NCI-H226 (cell line): ENCODE measurements around the gene CRELD2.
"Not testable (repeated sequence)": the region's sequence is repeated elsewhere in the genome, so short reads cannot be mapped to it uniquely, and the experiment has no call there.

Experiments
- DNase-seq: peaks from one replicate; pipeline ENCODE4 v3.0.0-alpha.2; 2015

Gene CRELD2

DNA sequence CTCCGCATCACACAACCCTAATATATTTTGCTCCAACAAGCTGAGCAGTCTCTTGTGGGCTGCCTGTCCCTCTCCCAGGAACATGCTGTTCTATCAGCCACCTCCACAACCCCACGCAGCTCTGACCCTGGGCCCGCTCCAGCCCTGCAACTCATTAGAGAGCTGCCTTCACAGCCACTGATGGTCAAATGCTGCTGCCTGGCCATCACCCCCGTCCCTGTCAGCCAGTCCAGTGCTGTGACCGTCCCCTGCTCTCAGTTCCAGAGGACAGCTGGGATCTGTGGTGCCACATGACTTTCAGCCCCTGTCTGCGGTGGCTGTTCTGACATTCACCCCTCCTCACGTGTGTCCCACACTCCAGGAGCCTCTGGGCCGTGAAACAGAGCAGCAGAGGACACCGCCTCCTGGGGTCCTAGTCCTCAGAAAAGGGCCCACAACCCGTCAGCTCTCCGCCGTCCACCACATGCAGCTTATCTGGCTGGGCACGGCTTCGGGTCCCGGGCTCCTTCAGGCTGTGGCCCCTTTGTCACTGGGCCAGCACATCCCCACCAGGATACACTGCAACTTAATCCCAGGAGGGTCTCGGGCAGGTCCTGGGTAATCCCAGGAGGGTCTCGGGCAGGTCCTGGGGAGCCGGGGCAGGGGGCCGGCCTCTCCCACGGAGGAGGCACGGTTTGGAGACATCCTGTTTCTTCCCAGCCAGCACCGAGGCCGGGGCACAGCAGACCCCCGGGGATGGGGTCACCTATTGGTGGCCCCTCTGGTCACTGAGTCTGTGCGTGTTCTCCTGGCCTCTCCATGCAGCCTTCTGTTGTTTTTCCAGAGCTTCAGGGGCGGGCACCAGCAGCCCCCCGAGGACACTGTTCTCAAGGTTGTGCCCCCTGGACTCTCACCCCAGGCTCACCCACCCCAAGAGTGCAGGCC, 15.1 kb downstream of the CRELD2 start:
- DNase-seq = no peak

- DNase-seq = no peak
Observed at GRCh38 chr22:49934160-49934890, 15.9 kb downstream of the CRELD2 start.

- peak; percentile 32 for DNase-seq
Observed at GRCh38 chr22:49934891-49935557, 16.6 kb downstream of the CRELD2 start.

DNA sequence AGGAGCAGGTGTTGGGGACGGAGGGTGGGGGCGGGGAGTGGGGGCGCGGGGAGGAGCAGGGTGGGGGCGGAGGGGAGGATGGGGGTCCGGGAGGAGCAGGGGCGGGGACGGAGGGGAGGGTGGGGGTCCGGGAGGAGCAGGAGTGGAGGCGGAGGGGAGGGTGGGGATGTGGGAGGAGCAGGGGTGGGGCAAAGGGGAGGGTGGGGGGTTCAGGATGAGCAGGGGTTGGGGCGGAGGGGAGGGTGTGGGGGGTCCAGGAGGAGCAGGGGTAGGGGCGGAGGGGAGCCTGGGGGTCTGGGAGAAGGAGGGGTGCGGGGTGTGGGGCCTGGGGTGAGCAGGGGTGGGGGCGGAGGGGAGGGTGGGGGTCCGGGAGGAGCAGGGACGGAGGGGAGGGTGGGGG, 17.1 kb downstream of the CRELD2 start:
- no peak for DNase-seq

- peak; percentile 85 for DNase-seq
Observed at GRCh38 chr22:49936018-49936972, 17.9 kb downstream of the CRELD2 start.

DNA sequence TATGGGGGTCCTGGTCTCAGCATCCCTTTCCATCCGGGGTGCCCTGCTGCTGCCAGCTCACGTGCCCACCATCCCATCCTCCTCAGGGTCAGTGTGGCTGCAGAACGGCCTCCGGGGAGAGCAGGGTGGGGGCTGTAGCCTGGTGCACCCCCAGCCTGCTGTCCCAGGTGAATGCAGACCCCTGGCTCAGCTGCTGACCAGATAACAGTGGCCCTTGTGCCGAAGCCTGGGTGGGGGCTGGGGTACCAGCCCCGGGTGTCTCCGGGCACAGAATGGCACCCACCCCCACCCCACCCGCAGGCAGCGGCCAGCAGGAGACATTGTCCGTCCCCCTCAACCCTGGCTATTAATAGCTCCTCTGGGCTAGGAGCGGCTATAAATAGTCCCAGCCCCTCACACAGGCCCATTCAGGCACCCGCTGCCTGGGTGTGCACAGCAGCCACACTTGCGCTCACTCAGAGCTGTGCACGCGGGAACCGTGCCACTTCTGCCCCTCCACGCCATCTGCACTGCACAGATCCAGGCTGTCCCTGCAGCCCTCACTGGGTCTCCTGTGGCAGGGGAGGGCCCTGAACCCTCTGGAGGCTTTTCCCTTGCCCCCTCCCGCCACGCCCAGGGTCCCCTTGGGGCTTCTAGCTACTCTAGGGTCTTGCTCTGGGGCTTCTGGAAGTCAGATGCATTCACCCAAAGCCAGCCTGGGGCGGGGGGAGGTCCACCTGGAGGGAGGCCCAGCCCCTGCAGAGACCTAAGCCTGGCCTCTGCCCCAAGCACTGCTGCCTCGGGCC, 18.7 kb downstream of the CRELD2 start:
- DNase-seq = no peak

- DNase-seq = no peak
Observed at GRCh38 chr22:49937758-49938564, 19.5 kb downstream of the CRELD2 start.

DNA sequence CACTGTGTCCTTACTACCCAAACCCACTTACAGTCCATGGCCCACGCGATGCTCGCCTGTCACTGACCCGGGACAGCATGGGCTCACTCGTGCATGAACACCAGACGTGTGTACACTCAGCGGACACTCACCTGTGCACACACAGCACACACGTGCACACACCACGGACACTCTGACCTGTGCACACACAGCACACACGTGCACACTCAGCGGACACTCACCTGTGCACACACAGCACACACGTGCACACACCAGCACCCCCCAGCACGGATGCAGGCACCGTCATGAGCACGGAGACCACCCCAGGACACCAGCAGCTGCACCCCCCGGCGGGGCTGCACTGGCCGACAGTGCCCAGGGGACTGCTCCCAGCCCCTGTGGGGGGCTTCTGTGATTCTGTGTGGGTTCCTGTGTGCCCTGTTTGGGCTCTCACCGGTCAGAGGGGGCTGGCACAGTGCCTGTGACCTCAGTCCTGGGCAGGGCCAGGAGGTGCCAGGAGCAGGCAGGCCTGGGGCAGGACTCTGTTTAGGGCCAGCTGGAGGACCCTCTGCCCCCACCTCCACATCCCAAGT, 20.2 kb downstream of the CRELD2 start:
- DNase-seq = no peak

DNA sequence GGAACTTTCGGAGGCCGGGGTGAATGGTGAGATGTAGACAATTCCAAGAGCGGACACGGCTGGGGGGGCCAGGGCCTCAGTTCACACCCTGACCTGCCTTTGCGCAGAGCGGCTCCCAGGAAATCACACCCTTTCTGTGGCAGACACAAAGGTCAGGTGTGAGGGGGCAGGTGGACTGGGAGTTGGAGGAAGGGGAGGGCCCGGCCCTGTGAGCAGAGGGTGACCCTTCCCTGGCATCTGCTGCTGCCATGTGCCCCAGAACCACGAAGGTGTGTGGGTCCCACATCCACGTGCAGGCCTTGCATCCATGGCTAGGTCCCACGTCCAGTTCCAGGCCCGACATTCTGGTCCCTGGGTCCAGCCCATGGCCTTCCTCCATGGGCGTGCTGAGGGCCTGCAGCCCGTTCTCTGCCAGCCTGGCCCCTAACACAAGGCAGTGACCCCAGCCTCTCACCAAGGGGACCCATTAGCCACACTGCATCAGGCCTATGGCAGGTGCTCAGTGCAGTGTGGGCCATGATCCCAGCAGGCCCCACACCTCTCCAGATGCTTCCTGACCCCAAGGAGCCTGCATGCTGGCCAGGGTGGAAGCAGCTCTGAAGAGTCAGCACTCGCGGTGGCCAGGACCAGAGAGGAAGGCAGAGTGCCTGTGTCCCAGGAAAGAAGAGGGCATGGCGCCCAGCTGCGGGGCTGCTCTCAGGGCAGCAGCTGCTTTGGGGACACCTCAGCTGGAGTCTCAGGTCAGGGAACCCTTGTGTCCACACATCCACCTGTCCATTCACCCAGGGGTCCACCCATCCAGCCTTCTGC, 23.3 kb downstream of the CRELD2 start:
- DNase-seq = no peak

DNA sequence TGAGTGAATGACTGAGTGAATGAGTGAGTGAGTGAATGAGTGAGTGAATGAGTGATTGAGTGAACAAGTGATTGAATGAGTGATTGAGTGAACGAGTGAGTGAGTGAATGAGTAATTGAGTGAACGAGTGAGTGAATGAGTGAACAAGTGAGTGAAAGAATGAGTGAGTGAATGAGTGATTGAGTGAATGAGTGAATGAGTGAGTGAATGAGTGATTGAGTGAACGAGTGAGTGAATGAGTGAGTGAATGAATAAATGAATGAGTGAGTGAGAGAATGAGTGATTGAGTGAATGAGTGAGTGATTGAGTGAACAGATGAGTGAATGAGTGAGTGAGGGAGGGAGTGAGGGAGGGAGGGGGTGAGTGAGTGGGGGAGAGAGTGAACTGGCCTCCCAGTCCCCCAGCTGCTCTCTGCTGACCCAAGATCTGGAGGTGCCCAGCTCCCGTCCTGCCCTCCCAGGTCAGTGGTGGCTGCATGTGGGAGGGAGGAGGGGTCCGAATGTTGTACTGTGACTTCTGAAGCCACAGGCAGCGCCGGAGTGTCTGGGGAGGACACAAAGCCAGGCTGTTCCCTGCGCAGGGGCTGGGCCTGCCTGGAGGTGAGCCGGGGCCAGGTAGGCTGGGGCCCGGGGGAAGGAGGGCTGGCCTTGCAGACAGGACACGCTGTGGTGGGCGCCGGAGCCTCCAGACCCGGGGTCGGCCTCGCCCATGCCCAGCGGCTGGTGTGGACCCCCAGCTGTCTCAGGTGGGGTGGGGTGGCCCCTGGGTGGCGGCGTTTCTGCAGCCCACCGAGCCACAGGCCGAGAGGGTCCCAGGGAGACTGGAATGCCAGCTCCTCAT, 24.4 kb downstream of the CRELD2 start:
- DNase-seq = no peak

DNA sequence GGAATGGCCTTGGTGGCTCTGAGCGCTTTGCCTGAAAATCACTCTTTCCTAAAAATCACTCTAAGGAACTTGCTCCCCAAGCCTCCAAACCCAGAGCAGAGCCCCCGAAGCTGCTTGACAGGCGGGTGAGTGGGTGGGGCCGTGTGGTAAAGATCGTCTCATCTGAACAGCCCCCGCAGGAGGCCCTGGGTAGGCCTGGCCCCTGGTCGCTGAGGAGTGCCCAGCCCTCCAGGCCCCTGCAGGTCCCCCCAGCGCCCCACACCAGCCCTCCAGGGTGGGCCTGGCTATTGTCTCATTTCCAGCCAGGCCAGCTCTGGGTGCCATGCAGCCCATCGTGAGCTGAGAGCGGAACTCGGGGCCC, 25.0 kb downstream of the CRELD2 start:
- DNase-seq = no peak

DNA sequence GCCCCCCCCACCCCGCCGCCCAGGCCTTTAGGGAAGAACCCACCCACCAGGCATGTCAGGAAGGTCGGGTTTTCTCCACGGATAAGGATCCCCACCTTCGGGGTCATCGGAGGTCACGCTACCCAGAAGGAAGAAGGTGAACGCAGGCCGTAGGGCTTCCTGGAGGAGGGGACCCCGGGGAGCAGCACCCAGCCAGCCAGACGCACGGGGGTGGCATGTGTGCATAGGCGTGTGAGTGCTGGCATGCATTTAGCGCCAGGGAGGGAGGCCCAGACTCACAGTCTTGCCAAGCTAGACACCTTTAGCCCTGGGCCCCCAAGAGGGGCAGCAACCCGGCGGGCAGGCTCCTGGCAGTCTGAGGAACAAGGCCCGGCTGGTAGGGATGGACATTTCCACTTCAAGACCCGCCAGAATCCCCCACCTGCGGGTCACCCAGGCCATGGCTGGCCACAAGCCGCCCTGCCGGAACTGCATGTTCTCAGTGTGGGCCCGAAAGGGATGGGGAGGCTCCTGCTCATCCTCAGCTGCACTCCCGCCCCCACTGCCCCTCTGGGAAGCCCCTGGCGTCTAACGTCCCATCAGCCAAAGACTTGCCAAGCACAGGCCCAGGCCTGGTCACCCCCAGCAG, 25.5 kb downstream of the CRELD2 start:
- no peak for DNase-seq

- no peak for DNase-seq
Observed at GRCh38 chr22:49944399-49944891, 26.0 kb downstream of the CRELD2 start.

DNA sequence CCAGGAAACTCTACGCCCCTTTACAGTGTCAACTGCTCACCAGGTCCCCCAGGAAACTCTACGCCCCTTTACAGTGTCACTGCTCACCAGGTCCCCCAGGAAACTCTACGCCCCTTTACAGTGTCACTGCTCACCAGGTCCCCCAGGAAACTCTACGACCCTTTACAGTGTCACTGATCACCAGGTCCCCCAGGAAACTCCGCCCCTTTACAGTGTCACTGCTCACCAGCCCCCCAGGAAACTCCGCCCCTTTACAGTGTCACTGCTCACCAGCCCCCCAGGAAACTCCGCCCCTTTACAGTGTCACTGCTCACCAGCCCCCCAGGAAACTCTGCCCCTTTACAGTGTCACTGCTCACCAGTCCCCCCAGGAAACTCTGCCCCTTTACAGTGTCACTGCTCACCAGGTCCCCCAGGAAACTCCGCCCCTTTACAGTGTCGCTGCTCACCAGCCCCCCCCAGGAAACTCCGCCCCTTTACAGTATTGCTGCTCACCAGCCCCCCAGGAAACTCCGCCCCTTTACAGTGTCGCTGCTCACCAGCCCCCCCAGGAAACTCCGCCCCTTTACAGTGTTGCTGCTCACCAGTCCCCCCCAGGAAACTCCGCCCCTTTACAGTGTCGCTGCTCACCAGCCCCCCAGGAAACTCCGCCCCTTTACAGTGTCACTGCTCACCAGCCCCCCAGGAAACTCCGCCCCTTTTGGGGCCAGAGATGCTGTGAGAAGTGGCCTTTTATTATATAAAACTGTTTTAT, 26.8 kb downstream of the CRELD2 start:
- not testable (repeated sequence) for DNase-seq

GRCh38 chr22:49946612-49947295, 28.3 kb downstream of the CRELD2 start:
- no peak for DNase-seq

- DNase-seq = no peak
Observed at GRCh38 chr22:49947296-49947622, 28.8 kb downstream of the CRELD2 start.
